ENCODE results near the gene DOCK9.
"Not testable (repeated sequence)": the region's sequence is repeated elsewhere in the genome, so short reads cannot be mapped to it uniquely, and the experiment has no call there.

Gene DOCK9

GRCh38 chr13:98910501-98910951 lies 67.3 kb downstream of the DOCK9 start:
- DNase-seq (ENCODE audit: low read depth), result peak; percentile 19
- no peaks in the 10 kb centered on the region for H3K27me3 ChIP-seq (replicated peaks; ENCODE audit: control insufficient read depth, insufficient read depth, low read length)
- no peaks in the 10 kb centered on the region for H3K4me1 ChIP-seq (ENCODE audit: control insufficient read depth, insufficient read depth, low read length)
- no peaks in the 10 kb centered on the region for H3K9me3 ChIP-seq (ENCODE audit: control insufficient read depth, low read length)
- H3K36me3 ChIP-seq (ENCODE audit: control insufficient read depth, insufficient read depth, low read length, severe bottlenecking), result no peaks in the 10 kb centered on the region
- no peak overlapping the region for H3K4me3 ChIP-seq (ENCODE audit: low read length)
- H3K9ac ChIP-seq (ENCODE audit: low read length), result no peak overlapping the region

GRCh38 chr13:98909016-98909415 lies 68.8 kb downstream of the DOCK9 start:
- Histone ChIP-seq H3K36me3 (ENCODE audit: control insufficient read depth, insufficient read depth, low read length, severe bottlenecking) (no peaks in the 10 kb centered on the region), H3K4me1 (ENCODE audit: control insufficient read depth, insufficient read depth, low read length) (no peaks in the 10 kb centered on the region), H3K27me3 (replicated peaks; ENCODE audit: control insufficient read depth, insufficient read depth, low read length) (no peaks in the 10 kb centered on the region), H3K9me3 (ENCODE audit: control insufficient read depth, low read length) (no peaks in the 10 kb centered on the region), H3K9ac (ENCODE audit: low read length) (no peak overlapping the region), H3K4me3 (ENCODE audit: low read length) (no peak overlapping the region)
- no peak for DNase-seq (ENCODE audit: low read depth)

- Histone ChIP-seq H3K9me3 (ENCODE audit: control insufficient read depth, low read length) (no peaks in the 10 kb centered on the region), H3K9ac (ENCODE audit: low read length) (no peak overlapping the region), H3K4me1 (ENCODE audit: control insufficient read depth, insufficient read depth, low read length) (no peaks in the 10 kb centered on the region), H3K27me3 (replicated peaks; ENCODE audit: control insufficient read depth, insufficient read depth, low read length) (no peaks in the 10 kb centered on the region), H3K36me3 (ENCODE audit: control insufficient read depth, insufficient read depth, low read length, severe bottlenecking) (no peaks in the 10 kb centered on the region), H3K4me3 (ENCODE audit: low read length) (no peak overlapping the region)
- DNase-seq (ENCODE audit: low read depth), result no peak
Observed at GRCh38 chr13:98906746-98907502, 70.9 kb downstream of the DOCK9 start.

GRCh38 chr13:98905199-98905598 lies 72.7 kb downstream of the DOCK9 start:
- Histone ChIP-seq H3K27me3 (replicated peaks; ENCODE audit: control insufficient read depth, insufficient read depth, low read length) (no peaks in the 10 kb centered on the region), H3K4me3 (ENCODE audit: low read length) (no peak overlapping the region), H3K4me1 (ENCODE audit: control insufficient read depth, insufficient read depth, low read length) (no peaks in the 10 kb centered on the region), H3K36me3 (ENCODE audit: control insufficient read depth, insufficient read depth, low read length, severe bottlenecking) (peaks cover 12% of the 10 kb centered on the region), H3K9me3 (ENCODE audit: control insufficient read depth, low read length) (no peaks in the 10 kb centered on the region), H3K9ac (ENCODE audit: low read length) (no peak overlapping the region)
- no peak for DNase-seq (ENCODE audit: low read depth)

GRCh38 chr13:98900442-98900841 lies 77.4 kb downstream of the DOCK9 start:
- Histone ChIP-seq H3K4me3 (ENCODE audit: low read length) (no peak overlapping the region), H3K9me3 (ENCODE audit: control insufficient read depth, low read length) (no peaks in the 10 kb centered on the region), H3K36me3 (ENCODE audit: control insufficient read depth, insufficient read depth, low read length, severe bottlenecking) (peaks cover 15% of the 10 kb centered on the region), H3K4me1 (ENCODE audit: control insufficient read depth, insufficient read depth, low read length) (peaks cover 4% of the 10 kb centered on the region), H3K27me3 (replicated peaks; ENCODE audit: control insufficient read depth, insufficient read depth, low read length) (no peaks in the 10 kb centered on the region), H3K9ac (ENCODE audit: low read length) (no peak overlapping the region)
- no peak for DNase-seq (ENCODE audit: low read depth)

GRCh38 chr13:98897706-98898105 lies 80.2 kb downstream of the DOCK9 start:
- no peak for DNase-seq (ENCODE audit: low read depth)
- Histone ChIP-seq H3K9ac (ENCODE audit: low read length) (no peak overlapping the region), H3K9me3 (ENCODE audit: control insufficient read depth, low read length) (no peaks in the 10 kb centered on the region), H3K4me1 (ENCODE audit: control insufficient read depth, insufficient read depth, low read length) (peaks cover 9% of the 10 kb centered on the region), H3K36me3 (ENCODE audit: control insufficient read depth, insufficient read depth, low read length, severe bottlenecking) (peaks cover 15% of the 10 kb centered on the region), H3K4me3 (ENCODE audit: low read length) (no peak overlapping the region), H3K27me3 (replicated peaks; ENCODE audit: control insufficient read depth, insufficient read depth, low read length) (no peaks in the 10 kb centered on the region)

- Histone ChIP-seq H3K4me1 (ENCODE audit: control insufficient read depth, insufficient read depth, low read length) (peaks cover 12% of the 10 kb centered on the region), H3K4me3 (ENCODE audit: low read length) (no peak overlapping the region), H3K9me3 (ENCODE audit: control insufficient read depth, low read length) (no peaks in the 10 kb centered on the region), H3K9ac (ENCODE audit: low read length) (no peak overlapping the region), H3K36me3 (ENCODE audit: control insufficient read depth, insufficient read depth, low read length, severe bottlenecking) (peaks cover 15% of the 10 kb centered on the region), H3K27me3 (replicated peaks; ENCODE audit: control insufficient read depth, insufficient read depth, low read length) (no peaks in the 10 kb centered on the region)
- DNase-seq (ENCODE audit: low read depth), result no peak
Observed at GRCh38 chr13:98896868-98897144, 81.1 kb downstream of the DOCK9 start.

GRCh38 chr13:98896083-98896867 lies 81.6 kb downstream of the DOCK9 start:
- Histone ChIP-seq H3K4me3 (ENCODE audit: low read length) (no peak overlapping the region), H3K27me3 (replicated peaks; ENCODE audit: control insufficient read depth, insufficient read depth, low read length) (no peaks in the 10 kb centered on the region), H3K9ac (ENCODE audit: low read length) (no peak overlapping the region), H3K36me3 (ENCODE audit: control insufficient read depth, insufficient read depth, low read length, severe bottlenecking) (peaks cover 11% of the 10 kb centered on the region), H3K9me3 (ENCODE audit: control insufficient read depth, low read length) (no peaks in the 10 kb centered on the region), H3K4me1 (ENCODE audit: control insufficient read depth, insufficient read depth, low read length) (peaks cover 12% of the 10 kb centered on the region)
- no peak for DNase-seq (ENCODE audit: low read depth)

- not testable (repeated sequence) for H3K4me3 ChIP-seq (ENCODE audit: low read length); H3K9me3 ChIP-seq (ENCODE audit: control insufficient read depth, low read length); H3K36me3 ChIP-seq (ENCODE audit: control insufficient read depth, insufficient read depth, low read length, severe bottlenecking); H3K27me3 ChIP-seq (replicated peaks; ENCODE audit: control insufficient read depth, insufficient read depth, low read length); H3K9ac ChIP-seq (ENCODE audit: low read length); DNase-seq (ENCODE audit: low read depth)
- peaks cover 16% of the 10 kb centered on the region for H3K4me1 ChIP-seq (ENCODE audit: control insufficient read depth, insufficient read depth, low read length)
Observed at GRCh38 chr13:98894814-98895213, 83.0 kb downstream of the DOCK9 start.

- no peak overlapping the region for H3K4me3 ChIP-seq (ENCODE audit: low read length)
- no peak overlapping the region for H3K9ac ChIP-seq (ENCODE audit: low read length)
- H3K9me3 ChIP-seq (ENCODE audit: control insufficient read depth, low read length), result no peaks in the 10 kb centered on the region
- no peaks in the 10 kb centered on the region for H3K36me3 ChIP-seq (ENCODE audit: control insufficient read depth, insufficient read depth, low read length, severe bottlenecking)
- DNase-seq (ENCODE audit: low read depth), result no peak
- no peaks in the 10 kb centered on the region for H3K27me3 ChIP-seq (replicated peaks; ENCODE audit: control insufficient read depth, insufficient read depth, low read length)
- peaks cover 16% of the 10 kb centered on the region for H3K4me1 ChIP-seq (ENCODE audit: control insufficient read depth, insufficient read depth, low read length)
Observed at GRCh38 chr13:98893371-98893770, 84.5 kb downstream of the DOCK9 start.

GRCh38 chr13:98892821-98893220 lies 85.0 kb downstream of the DOCK9 start:
- H3K27me3 ChIP-seq (replicated peaks; ENCODE audit: control insufficient read depth, insufficient read depth, low read length), result no peaks in the 10 kb centered on the region
- no peak overlapping the region for H3K9ac ChIP-seq (ENCODE audit: low read length)
- H3K9me3 ChIP-seq (ENCODE audit: control insufficient read depth, low read length), result no peaks in the 10 kb centered on the region
- no peak for DNase-seq (ENCODE audit: low read depth)
- H3K4me1 ChIP-seq (ENCODE audit: control insufficient read depth, insufficient read depth, low read length), result peaks cover 16% of the 10 kb centered on the region
- H3K36me3 ChIP-seq (ENCODE audit: control insufficient read depth, insufficient read depth, low read length, severe bottlenecking), result no peaks in the 10 kb centered on the region
- H3K4me3 ChIP-seq (ENCODE audit: low read length), result no peak overlapping the region

Measured in adipocyte (in vitro differentiated cells).